ENCODE measurements around the gene IRAK2.

Gene IRAK2

GRCh38 chr3:10187944-10188343 is 23.2 kb downstream of the IRAK2 start:
- TF ChIP-seq ISL1 (CRISPR knock-in tag; IDR thresholded peaks at IDR 0.05) (no peak), ZNF8 (CRISPR knock-in tag; IDR thresholded peaks at IDR 0.05) (no peak), ZFP3 (CRISPR knock-in tag; IDR thresholded peaks at IDR 0.05) (no peak), BACH2 (CRISPR knock-in tag; IDR thresholded peaks at IDR 0.05; ENCODE audit: borderline replicate concordance) (no peak), OSR1 (CRISPR knock-in tag; IDR thresholded peaks at IDR 0.05) (no peak), POU6F1 (CRISPR knock-in tag; IDR thresholded peaks at IDR 0.05; ENCODE audit: borderline replicate concordance, low read depth) (no peak), ZNF70 (CRISPR knock-in tag; IDR thresholded peaks at IDR 0.05) (no peak)
- no peak for ATAC-seq

- no peak for TF ChIP-seq ESRRG (CRISPR knock-in tag; IDR thresholded peaks at IDR 0.05)
- TF ChIP-seq ZFP30 (CRISPR knock-in tag; IDR thresholded peaks at IDR 0.05): no peak
- TF ChIP-seq OSR1 (CRISPR knock-in tag; IDR thresholded peaks at IDR 0.05): no peak
- TF ChIP-seq ZNF8 (CRISPR knock-in tag; IDR thresholded peaks at IDR 0.05): no peak
- no peak for TF ChIP-seq RARB (CRISPR knock-in tag; IDR thresholded peaks at IDR 0.05)
- TF ChIP-seq TCF4 (CRISPR knock-in tag; IDR thresholded peaks at IDR 0.05; ENCODE audit: borderline replicate concordance): no peak
- TF ChIP-seq TSHZ2 (CRISPR knock-in tag; IDR thresholded peaks at IDR 0.05): no peak
- no peak for TF ChIP-seq BACH2 (CRISPR knock-in tag; IDR thresholded peaks at IDR 0.05; ENCODE audit: borderline replicate concordance)
- no peak for TF ChIP-seq CSRNP3 (CRISPR knock-in tag; IDR thresholded peaks at IDR 0.05)
- no peak for TF ChIP-seq ZC3H10 (CRISPR knock-in tag; IDR thresholded peaks at IDR 0.05)
- no peak for TF ChIP-seq GLIS3 (CRISPR knock-in tag; IDR thresholded peaks at IDR 0.05)
- no peak for TF ChIP-seq ZNF70 (CRISPR knock-in tag; IDR thresholded peaks at IDR 0.05)
- ATAC-seq: no peak
These were observed 24.3 kb downstream of the IRAK2 start for GRCh38 chr3:10188804-10189556.

- ATAC-seq: peak; percentile 34; the same call in 2 of the 3 replicates
- no peak for TF ChIP-seq ZC3H10 (CRISPR knock-in tag; IDR thresholded peaks at IDR 0.05)
- no peak for TF ChIP-seq GLIS3 (CRISPR knock-in tag; IDR thresholded peaks at IDR 0.05)
- no peak for TF ChIP-seq ZFP30 (CRISPR knock-in tag; IDR thresholded peaks at IDR 0.05)
- TF ChIP-seq TSHZ2 (CRISPR knock-in tag; IDR thresholded peaks at IDR 0.05): no peak
- no peak for TF ChIP-seq ARNTL (CRISPR knock-in tag; IDR thresholded peaks at IDR 0.05; ENCODE audit: borderline replicate concordance, low read depth)
- TF ChIP-seq ISL1 (CRISPR knock-in tag; IDR thresholded peaks at IDR 0.05): no peak
- TF ChIP-seq PATZ1 (CRISPR knock-in tag; IDR thresholded peaks at IDR 0.05; ENCODE audit: borderline replicate concordance): no peak
These were observed 25.0 kb downstream of the IRAK2 start for GRCh38 chr3:10189557-10190354.

Data from SK-N-SH treated with all-trans-retinoic acid at 6 μM for 48 hours (cell line).